Ishikawa (cell line): ENCODE results near the gene VPS18.

Experiments used
- CREB1 ChIP-seq: IDR thresholded peaks from 2 replicates; pipeline ENCODE4 v1.6.1; 2012; ENCODE audit warnings: low read depth
- EGR1 ChIP-seq: IDR thresholded peaks from 2 replicates; pipeline ENCODE4 v1.6.1; 2012
- EP300 ChIP-seq: IDR thresholded peaks from 2 replicates; pipeline ENCODE4 v1.6.1; 2012; ENCODE audit warnings: borderline replicate concordance
- FOXM1 ChIP-seq: IDR thresholded peaks from 2 replicates; pipeline ENCODE4 v1.6.1; 2012; ENCODE audit warnings: low read depth, borderline replicate concordance
- MAX ChIP-seq: IDR thresholded peaks from 2 replicates; pipeline ENCODE4 v1.6.1; 2012
- NFIC ChIP-seq: IDR thresholded peaks from 2 replicates; pipeline ENCODE4 v1.6.1; 2012
- RAD21 ChIP-seq: IDR thresholded peaks from 2 replicates; pipeline ENCODE4 v1.6.1; 2012; ENCODE audit warnings: low read depth
- REST ChIP-seq: IDR thresholded peaks from 2 replicates; pipeline ENCODE4 v1.6.1; 2012; ENCODE audit warnings: low read depth, mild to moderate bottlenecking
- TEAD4 ChIP-seq: IDR thresholded peaks from 2 replicates; pipeline ENCODE4 v1.6.1; 2012
- YY1 ChIP-seq: IDR thresholded peaks from 2 replicates; pipeline ENCODE4 v1.6.1; 2012; ENCODE audit warnings: low read depth

GRCh38 chr15:40917585-40917984 is 23.3 kb downstream of the VPS18 start:
- TF ChIP-seq CREB1 (no peak), NFIC (no peak), EGR1 (no peak), FOXM1 (no peak), EP300 (no peak), REST (no peak), MAX (no peak), YY1 (no peak), RAD21 (no peak), TEAD4 (no peak)
